ENCODE data around the gene ENPEP. TPM values are rescaled to one million over a fixed set of nuclear protein-coding genes. Genes with fewer than 3 reads are reported as not detected.
A peak's percentile ranks its signal among the peaks of the same experiment; 100 is the strongest.

The ENPEP gene
- total RNA-seq, 2 experiments from 2014 or later, result 0.21 TPM; not detected in 1

GRCh38 chr4:110518889-110519490 lies 43.0 kb downstream of the ENPEP start:
- ChIA-PET POLR2A (no interaction called here), CTCF (ENCODE audit: unreplicated experiment) (interaction anchor here (2.7 kb wide), 1 partner anchor 521 kb away, joined by 11 read pairs; no protein-coding TSS in a partner anchor)
- Histone ChIP-seq H3K79me2 (ENCODE audit: insufficient read depth, low read depth, low read length) (no peaks in the 10 kb centered on the region), H3K4me1 (ENCODE audit: insufficient read depth, low read length, poor library complexity, severe bottlenecking) (peaks cover 8% of the 10 kb centered on the region), H3K27ac (ENCODE audit: low read depth, low read length, poor library complexity, severe bottlenecking) (no peak overlapping the region), H3K9me3 (ENCODE audit: low read length) (no peaks in the 10 kb centered on the region), H3K36me3 (ENCODE audit: insufficient read depth, low read length) (no peaks in the 10 kb centered on the region), H4K20me1 (ENCODE audit: insufficient read depth, low read length) (no peaks in the 10 kb centered on the region), H2AFZ (ENCODE audit: low read length) (no peak overlapping the region), H3K4me2 (ENCODE audit: low read length) (no peak overlapping the region), H3K4me3 (ENCODE audit: low read depth, low read length, poor library complexity, severe bottlenecking) (no peak overlapping the region), H3K9me2 (ENCODE audit: insufficient read depth, low read length) (no peaks in the 10 kb centered on the region)
- TF ChIP-seq EZH2phosphoT487 (IDR thresholded peaks at IDR 0.05; ENCODE audit: borderline replicate concordance, low read depth, low read length) (no peak), CTCF (conservative IDR thresholded peaks at IDR 0.05; ENCODE audit: low read length) (peak; percentile 88)
- intact Hi-C loops (cut with micrococcal nuclease; ENCODE audit: unreplicated experiment), result loop anchor here (5.0 to 10.0 kb wide), 2 partner anchors 324 to 1097 kb away; partner anchors contain the start of gene ELOVL6
- peak; percentile 37 for DNase-seq (ENCODE audit: low spot score)
- BruUV-seq (replicated peaks), result no TSS peak

- H3K4me1 ChIP-seq (ENCODE audit: insufficient read depth, low read length, poor library complexity, severe bottlenecking), result no peaks in the 10 kb centered on the region
- H3K9me3 ChIP-seq (ENCODE audit: low read length), result no peaks in the 10 kb centered on the region
- no peak overlapping the region for H3K27ac ChIP-seq (ENCODE audit: low read depth, low read length, poor library complexity, severe bottlenecking)
- BruUV-seq (replicated peaks), result no TSS peak
- H3K9me2 ChIP-seq (ENCODE audit: insufficient read depth, low read length), result no peaks in the 10 kb centered on the region
- no peaks in the 10 kb centered on the region for H3K36me3 ChIP-seq (ENCODE audit: insufficient read depth, low read length)
- H3K4me2 ChIP-seq (ENCODE audit: low read length), result no peak overlapping the region
- intact Hi-C loops (cut with micrococcal nuclease; ENCODE audit: unreplicated experiment), result no loop called here
- TF ChIP-seq CTCF (conservative IDR thresholded peaks at IDR 0.05; ENCODE audit: low read length), result no peak
- TF ChIP-seq EZH2phosphoT487 (IDR thresholded peaks at IDR 0.05; ENCODE audit: borderline replicate concordance, low read depth, low read length), result no peak
- no peak overlapping the region for H3K4me3 ChIP-seq (ENCODE audit: low read depth, low read length, poor library complexity, severe bottlenecking)
- DNase-seq (ENCODE audit: low spot score), result no peak
- ChIA-PET POLR2A (interaction anchor here (1.5 kb wide), 1 partner anchor 17 kb away, joined by 3 read pairs; no protein-coding TSS in a partner anchor), CTCF (ENCODE audit: unreplicated experiment) (no interaction called here)
- no peak overlapping the region for H2AFZ ChIP-seq (ENCODE audit: low read length)
- H4K20me1 ChIP-seq (ENCODE audit: insufficient read depth, low read length), result no peaks in the 10 kb centered on the region
- H3K79me2 ChIP-seq (ENCODE audit: insufficient read depth, low read depth, low read length), result no peaks in the 10 kb centered on the region
Measured at GRCh38 chr4:110520886-110521285, 44.9 kb downstream of the ENPEP start.

DNA sequence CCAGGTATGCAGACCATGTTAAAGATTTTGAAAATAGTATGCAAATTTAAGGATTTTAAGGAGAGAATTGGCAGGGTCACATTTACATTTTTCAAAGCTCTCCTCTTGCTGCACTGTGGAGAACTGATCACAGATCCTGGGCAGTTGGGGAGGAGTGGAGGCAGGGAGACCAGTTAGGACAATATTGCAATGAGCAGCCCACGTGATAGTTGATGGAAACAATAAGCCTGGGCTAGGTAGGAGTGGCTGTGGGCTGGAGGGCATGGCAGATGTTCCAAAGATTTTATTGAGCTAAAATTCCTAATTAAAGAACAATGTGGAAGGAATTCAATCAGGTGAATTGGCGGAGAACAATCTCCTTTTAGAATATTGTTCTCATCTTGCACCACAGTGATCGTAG lies 50.6 kb downstream of the ENPEP start:
- peak overlapping the region; percentile 85 for H2AFZ ChIP-seq (ENCODE audit: low read length)
- no peaks in the 10 kb centered on the region for H3K9me3 ChIP-seq (ENCODE audit: low read length)
- peaks cover 11% of the 10 kb centered on the region for H3K4me1 ChIP-seq (ENCODE audit: insufficient read depth, low read length, poor library complexity, severe bottlenecking)
- H3K4me3 ChIP-seq (ENCODE audit: low read depth, low read length, poor library complexity, severe bottlenecking), result no peak overlapping the region
- no peak overlapping the region for H3K27ac ChIP-seq (ENCODE audit: low read depth, low read length, poor library complexity, severe bottlenecking)
- peak overlapping the region; percentile 19; the same call in 1 of the 2 replicates for H3K4me2 ChIP-seq (ENCODE audit: low read length)
- CTCF ChIA-PET (ENCODE audit: unreplicated experiment), result no interaction called here
- H3K9me2 ChIP-seq (ENCODE audit: insufficient read depth, low read length), result no peaks in the 10 kb centered on the region
- BruUV-seq (replicated peaks), result no TSS peak
- H4K20me1 ChIP-seq (ENCODE audit: insufficient read depth, low read length), result no peaks in the 10 kb centered on the region
- POLR2A ChIA-PET, result interaction anchor here (0.6 to 1.0 kb wide), 4 partner anchors 8 to 1135 kb away, joined by 3 to 4 read pairs (median 4); no protein-coding TSS in a partner anchor
- no peak for DNase-seq (ENCODE audit: low spot score)
- no peaks in the 10 kb centered on the region for H3K79me2 ChIP-seq (ENCODE audit: insufficient read depth, low read depth, low read length)
- TF ChIP-seq CTCF (conservative IDR thresholded peaks at IDR 0.05; ENCODE audit: low read length) (no peak), EZH2phosphoT487 (IDR thresholded peaks at IDR 0.05; ENCODE audit: borderline replicate concordance, low read depth, low read length) (no peak)
- intact Hi-C loops (cut with micrococcal nuclease; ENCODE audit: unreplicated experiment), result no loop called here
- H3K36me3 ChIP-seq (ENCODE audit: insufficient read depth, low read length), result no peaks in the 10 kb centered on the region
